Mammary epithelial cell (primary cell): ENCODE measurements around the gene USPL1.

Source experiments
- EZH2 ChIP-seq: IDR thresholded peaks from 2 replicates; pipeline ENCODE4 v1.6.1; 2012; ENCODE audit warnings: low read length, inconsistent platforms, borderline replicate concordance
- TF ChIP-seq, protein P1 (sequence below), 2 donors: IDR thresholded peaks in 1 of 2; conservative IDR thresholded peaks in 1 of 2; 2 replicates each; pipeline ENCODE4 v1.5.1; 2011 to 2012; ENCODE audit warnings: inconsistent platforms in 2 of 2, low read length in 2 of 2, mild to moderate bottlenecking in 2 of 2, control low read depth in 1 of 2, low read depth in 1 of 2; ENCODE audit not compliant: insufficient read depth in 1 of 2; ENCODE audit errors: extremely low read depth in 1 of 2

- TF ChIP-seq, protein P1, sequence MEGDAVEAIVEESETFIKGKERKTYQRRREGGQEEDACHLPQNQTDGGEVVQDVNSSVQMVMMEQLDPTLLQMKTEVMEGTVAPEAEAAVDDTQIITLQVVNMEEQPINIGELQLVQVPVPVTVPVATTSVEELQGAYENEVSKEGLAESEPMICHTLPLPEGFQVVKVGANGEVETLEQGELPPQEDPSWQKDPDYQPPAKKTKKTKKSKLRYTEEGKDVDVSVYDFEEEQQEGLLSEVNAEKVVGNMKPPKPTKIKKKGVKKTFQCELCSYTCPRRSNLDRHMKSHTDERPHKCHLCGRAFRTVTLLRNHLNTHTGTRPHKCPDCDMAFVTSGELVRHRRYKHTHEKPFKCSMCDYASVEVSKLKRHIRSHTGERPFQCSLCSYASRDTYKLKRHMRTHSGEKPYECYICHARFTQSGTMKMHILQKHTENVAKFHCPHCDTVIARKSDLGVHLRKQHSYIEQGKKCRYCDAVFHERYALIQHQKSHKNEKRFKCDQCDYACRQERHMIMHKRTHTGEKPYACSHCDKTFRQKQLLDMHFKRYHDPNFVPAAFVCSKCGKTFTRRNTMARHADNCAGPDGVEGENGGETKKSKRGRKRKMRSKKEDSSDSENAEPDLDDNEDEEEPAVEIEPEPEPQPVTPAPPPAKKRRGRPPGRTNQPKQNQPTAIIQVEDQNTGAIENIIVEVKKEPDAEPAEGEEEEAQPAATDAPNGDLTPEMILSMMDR (conservative IDR thresholded peaks at IDR 0.05 in 1 of 2, IDR thresholded peaks at IDR 0.05 in 1 of 2; ENCODE audit: extremely low read depth in 1 of 2, insufficient read depth in 1 of 2, low read depth in 1 of 2, low read length in 2 of 2), result no peak
- no peak for TF ChIP-seq EZH2
Measured at GRCh38 chr13:30659980-30660379, 42.3 kb downstream of the USPL1 start.
